A549 treated with DMSO at 1 μM for 4 hours (cell line): ENCODE results near the gene RAD51C. TPM values are rescaled to one million over a fixed set of nuclear protein-coding genes. Genes with fewer than 3 reads are reported as not detected.

Experiments
- total RNA-seq: library from RNA; stranded (reverse); fragments of 200-300 nt; extraction: Qiagen RNA extraction; gene quantifications from 5 replicates; pipeline ENCODE4 v1.2.3, GENCODE V29; 2022; ENCODE audit warnings: low read depth

RAD51C gene
- 43.6 to 62.4 TPM (median 60.8 TPM) in 5 replicates for total RNA-seq

GRCh38 chr17:58692239-58693055, at the start of gene RAD51C:
TSS of gene RAD51C (plus strand) at chr17:58692602. CDS start at chr17:58692644, 42 bp downstream.

GRCh38 chr17:58691701-58692238, 632 bp upstream of the RAD51C start, which contains the start of gene TEX14:
TSS of gene TEX14 (minus strand) at chr17:58692045. CDS start at chr17:58652001, 40,044 bp downstream.

DNA sequence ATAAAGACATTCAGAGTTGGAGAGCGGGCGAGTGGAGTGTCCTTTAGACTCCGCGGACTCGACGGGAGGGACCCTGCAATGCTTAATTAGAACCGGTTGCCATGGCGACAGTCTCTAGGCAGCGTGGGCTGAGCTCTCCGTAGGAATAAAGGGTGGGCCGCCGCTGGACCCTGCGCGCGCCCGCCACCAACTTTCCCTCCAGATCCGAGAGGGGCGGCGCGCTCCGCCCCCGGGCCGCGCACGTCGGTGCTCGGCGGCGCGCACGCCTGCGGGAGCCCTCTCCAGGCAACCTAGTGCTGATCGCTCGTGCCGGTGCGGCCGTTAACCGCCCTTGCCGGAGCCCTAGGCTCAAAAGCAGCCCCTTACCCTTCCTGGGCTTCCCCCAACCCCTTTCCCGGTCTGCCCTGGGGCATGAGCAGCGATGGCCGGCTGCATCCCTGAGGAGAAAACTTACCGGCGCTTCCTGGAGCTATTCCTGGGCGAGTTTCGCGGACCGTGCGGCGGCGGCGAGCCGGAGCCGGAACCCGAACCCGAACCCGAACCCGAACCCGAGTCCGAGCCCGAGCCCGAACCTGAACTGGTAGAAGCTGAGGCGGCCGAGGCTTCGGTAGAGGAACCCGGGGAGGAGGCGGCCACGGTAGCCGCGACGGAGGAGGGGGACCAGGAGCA, 63.3 kb downstream of the RAD51C start, which contains the start of gene PPM1E:
Gene PPM1E (plus strand): TSS at position 278 of the 669 bp plus-strand sequence.

Other genes starting within 250 kb of the RAD51C start
- not detected in 5 replicates for gene HSF5, start 204.2 kb upstream of the RAD51C start, total RNA-seq
- gene MTMR4, start 178.0 kb upstream of the RAD51C start, total RNA-seq: 7.2 to 11.1 TPM (median 10.0 TPM) in 5 replicates
- gene TEX14, start 557 bp upstream of the RAD51C start, total RNA-seq: 0.08 to 0.14 TPM (median 0.10 TPM) in 4 of 5 replicates, not detected in the other
- gene PPM1E, start 63.3 kb downstream of the RAD51C start, total RNA-seq: 0.06 to 0.08 TPM (median 0.07 TPM) in 5 replicates